Measurements from ENCODE around the gene NFYC.

GRCh38 chr1:40808909-40809308, 117.4 kb downstream of the NFYC start:
- no peak for TF ChIP-seq POLR2A (IDR thresholded peaks at IDR 0.05)
- no peak for TF ChIP-seq CTCF (IDR thresholded peaks at IDR 0.05 in 4 of 5, conservative IDR thresholded peaks at IDR 0.05 in 1 of 5)
